HEK293 (cell line): ENCODE measurements around the gene TNFAIP8L3.

ENCODE experiments used
- CTCF ChIA-PET: fragments of 350-600 bp; formaldehyde crosslinking; extraction: SDS; loops from one replicate; lab custom pipeline; 2021; ENCODE audit warnings: antibody characterized with exemption; lab: Yijun Ruan, JAX
- POLR2A ChIA-PET: fragments of 300-600 bp; formaldehyde crosslinking; extraction: SDS; loops from one replicate; lab custom pipeline; 2020; ENCODE audit warnings: antibody characterized with exemption, inconsistent platforms; lab: Yijun Ruan, JAX
- H3K27ac ChIP-seq: fragments of 200-500 bp; sonication (Bioruptor generic); 2 replicates; pipeline ENCODE4 v1.5.1; 2014; ENCODE audit warnings: low read depth, low read length, control low read depth, inconsistent platforms; ENCODE audit errors: extremely low read depth
- H3K36me3 ChIP-seq, 2 experiments: fragments of 200-500 bp in 1 of 2; sonication (Bioruptor generic) in 1 of 2; 1 replicate in 1 of 2; 2 replicates in 1 of 2; pipeline ENCODE4 v1.5.1; 2014 to 2017; ENCODE audit warnings: inconsistent platforms in 2 of 2, low read length in 2 of 2; ENCODE audit not compliant: control insufficient read depth in 2 of 2, insufficient read depth in 1 of 2
- H3K4me1 ChIP-seq: fragments of 200-500 bp; sonication (Bioruptor generic); 2 replicates; pipeline ENCODE4 v1.5.1; 2014; ENCODE audit warnings: mild to moderate bottlenecking, low read length, inconsistent platforms; ENCODE audit not compliant: control insufficient read depth, insufficient read depth
- H3K4me3 ChIP-seq: 2 replicates; pipeline ENCODE4 v1.5.1; 2011; ENCODE audit warnings: low read depth, mild to moderate bottlenecking, control low read depth, low read length, moderate library complexity
- H3K9me3 ChIP-seq: fragments of 200-500 bp; sonication (Bioruptor generic); 2 replicates; pipeline ENCODE4 v1.5.1; 2014; ENCODE audit warnings: low read depth, low read length, inconsistent platforms; ENCODE audit not compliant: control insufficient read depth, insufficient read depth
- AEBP2 ChIP-seq: fragments of 450-650 bp; formaldehyde crosslinking; IDR thresholded peaks from 2 replicates; pipeline ENCODE4 v1.5.1; 2016; ENCODE audit warnings: missing biosample characterization, missing genetic modification characterization, borderline replicate concordance
- GLI2 ChIP-seq: fragments of 450-650 bp; formaldehyde crosslinking; IDR thresholded peaks from 2 replicates; pipeline ENCODE4; 2017; ENCODE audit warnings: missing biosample characterization, missing genetic modification characterization, low read depth, borderline replicate concordance
- INSM2 ChIP-seq: fragments of 450-650 bp; formaldehyde crosslinking; IDR thresholded peaks from 2 replicates; pipeline ENCODE4 v1.5.1; 2016; ENCODE audit warnings: missing biosample characterization, missing genetic modification characterization
- PRDM1 ChIP-seq: fragments of 450-650 bp; formaldehyde crosslinking; IDR thresholded peaks from 2 replicates; pipeline ENCODE4; 2016; ENCODE audit warnings: missing biosample characterization, missing genetic modification characterization
- TCF7L2 ChIP-seq: IDR thresholded peaks from 2 replicates; pipeline ENCODE4 v1.6.1; 2011; ENCODE audit warnings: low read depth, mild to moderate bottlenecking, inconsistent platforms, low read length, moderate library complexity, borderline replicate concordance
- ZFHX2 ChIP-seq: fragments of 450-650 bp; formaldehyde crosslinking; conservative IDR thresholded peaks from 2 replicates; pipeline ENCODE4 v1.5.1; 2016; ENCODE audit warnings: missing biosample characterization, missing genetic modification characterization
- ZFP41 ChIP-seq: fragments of 450-650 bp; formaldehyde crosslinking; IDR thresholded peaks from 2 replicates; pipeline ENCODE4 v1.5.1; 2016; ENCODE audit warnings: missing biosample characterization, missing genetic modification characterization, borderline replicate concordance
- ZNF2 ChIP-seq: fragments of 450-650 bp; formaldehyde crosslinking; IDR thresholded peaks from 2 replicates; pipeline ENCODE4 v1.5.1; 2016; ENCODE audit warnings: missing biosample characterization, missing genetic modification characterization
- ZNF211 ChIP-seq: fragments of 450-650 bp; formaldehyde crosslinking; IDR thresholded peaks from 2 replicates; pipeline ENCODE4 v1.5.1; 2016; ENCODE audit warnings: low read depth, missing biosample characterization, missing genetic modification characterization
- ZNF354C ChIP-seq: fragments of 450-650 bp; formaldehyde crosslinking; IDR thresholded peaks from 2 replicates; pipeline ENCODE4 v1.5.1; 2016; ENCODE audit warnings: missing biosample characterization, missing genetic modification characterization, low read depth, borderline replicate concordance
- ZNF366 ChIP-seq: fragments of 450-650 bp; formaldehyde crosslinking; conservative IDR thresholded peaks from 2 replicates; pipeline ENCODE4 v1.5.1; 2016; ENCODE audit warnings: missing biosample characterization, missing genetic modification characterization
- ZNF398 ChIP-seq: fragments of 450-650 bp; formaldehyde crosslinking; IDR thresholded peaks from 2 replicates; pipeline ENCODE4 v1.5.1; 2017; ENCODE audit warnings: missing biosample characterization, missing genetic modification characterization
- ZNF404 ChIP-seq: fragments of 450-650 bp; formaldehyde crosslinking; IDR thresholded peaks from 2 replicates; pipeline ENCODE4 v1.5.1; 2017; ENCODE audit warnings: missing biosample characterization, missing genetic modification characterization
- ZNF473 ChIP-seq: fragments of 450-650 bp; formaldehyde crosslinking; IDR thresholded peaks from 2 replicates; pipeline ENCODE4 v1.5.1; 2017; ENCODE audit warnings: missing biosample characterization, missing genetic modification characterization
- ZNF510 ChIP-seq: fragments of 450-650 bp; formaldehyde crosslinking; IDR thresholded peaks from 2 replicates; pipeline ENCODE4 v1.5.1; 2018; ENCODE audit warnings: mild to moderate bottlenecking, missing genetic modification characterization, missing biosample characterization; ENCODE audit not compliant: insufficient replicate concordance
- ZNF558 ChIP-seq: fragments of 450-650 bp; formaldehyde crosslinking; IDR thresholded peaks from 2 replicates; pipeline ENCODE4 v1.5.1; 2016; ENCODE audit warnings: missing biosample characterization, missing genetic modification characterization
- ZNF610 ChIP-seq: fragments of 450-650 bp; formaldehyde crosslinking; IDR thresholded peaks from 2 replicates; pipeline ENCODE4 v1.5.1; 2016; ENCODE audit warnings: missing biosample characterization, missing genetic modification characterization, borderline replicate concordance
- ZNF704 ChIP-seq: fragments of 450-650 bp; formaldehyde crosslinking; IDR thresholded peaks from 2 replicates; pipeline ENCODE4 v1.5.1; 2016; ENCODE audit warnings: missing biosample characterization, missing genetic modification characterization
- ZSCAN16 ChIP-seq: fragments of 450-650 bp; formaldehyde crosslinking; IDR thresholded peaks from 2 replicates; pipeline ENCODE4 v1.5.1; 2016; ENCODE audit warnings: missing biosample characterization, missing genetic modification characterization
- TF ChIP-seq, protein P1 (sequence below): fragments of 450-650 bp; formaldehyde crosslinking; IDR thresholded peaks from 2 replicates; pipeline ENCODE4 v1.5.1; 2016; ENCODE audit warnings: missing biosample characterization, missing genetic modification characterization, low read depth
- TF ChIP-seq, protein P2 (sequence below): fragments of 450-650 bp; formaldehyde crosslinking; IDR thresholded peaks from 2 replicates; pipeline ENCODE4 v1.5.1; 2016; ENCODE audit warnings: missing biosample characterization, missing genetic modification characterization
- TF ChIP-seq, protein P3 (sequence below): fragments of 450-650 bp; formaldehyde crosslinking; IDR thresholded peaks from 2 replicates; pipeline ENCODE4 v1.5.1; 2017; ENCODE audit warnings: missing biosample characterization, missing genetic modification characterization

Gene TNFAIP8L3

GRCh38 chr15:51082246-51082645 is 12.5 kb downstream of the TNFAIP8L3 start (continued):
- no peak for TF ChIP-seq AEBP2 (tag by site-specific recombination)
- TF ChIP-seq ZSCAN16 (tag by site-specific recombination) = no peak
- TF ChIP-seq ZNF398 (tag by site-specific recombination) = no peak
- no peak for TF ChIP-seq ZNF2 (tag by site-specific recombination)
- TF ChIP-seq, protein P1, sequence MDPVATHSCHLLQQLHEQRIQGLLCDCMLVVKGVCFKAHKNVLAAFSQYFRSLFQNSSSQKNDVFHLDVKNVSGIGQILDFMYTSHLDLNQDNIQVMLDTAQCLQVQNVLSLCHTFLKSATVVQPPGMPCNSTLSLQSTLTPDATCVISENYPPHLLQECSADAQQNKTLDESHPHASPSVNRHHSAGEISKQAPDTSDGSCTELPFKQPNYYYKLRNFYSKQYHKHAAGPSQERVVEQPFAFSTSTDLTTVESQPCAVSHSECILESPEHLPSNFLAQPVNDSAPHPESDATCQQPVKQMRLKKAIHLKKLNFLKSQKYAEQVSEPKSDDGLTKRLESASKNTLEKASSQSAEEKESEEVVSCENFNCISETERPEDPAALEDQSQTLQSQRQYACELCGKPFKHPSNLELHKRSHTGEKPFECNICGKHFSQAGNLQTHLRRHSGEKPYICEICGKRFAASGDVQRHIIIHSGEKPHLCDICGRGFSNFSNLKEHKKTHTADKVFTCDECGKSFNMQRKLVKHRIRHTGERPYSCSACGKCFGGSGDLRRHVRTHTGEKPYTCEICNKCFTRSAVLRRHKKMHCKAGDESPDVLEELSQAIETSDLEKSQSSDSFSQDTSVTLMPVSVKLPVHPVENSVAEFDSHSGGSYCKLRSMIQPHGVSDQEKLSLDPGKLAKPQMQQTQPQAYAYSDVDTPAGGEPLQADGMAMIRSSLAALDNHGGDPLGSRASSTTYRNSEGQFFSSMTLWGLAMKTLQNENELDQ (tag by site-specific recombination) = no peak
- TF ChIP-seq GLI2 (tag by site-specific recombination) = no peak
- TF ChIP-seq ZNF354C (tag by site-specific recombination) = no peak

DNA sequence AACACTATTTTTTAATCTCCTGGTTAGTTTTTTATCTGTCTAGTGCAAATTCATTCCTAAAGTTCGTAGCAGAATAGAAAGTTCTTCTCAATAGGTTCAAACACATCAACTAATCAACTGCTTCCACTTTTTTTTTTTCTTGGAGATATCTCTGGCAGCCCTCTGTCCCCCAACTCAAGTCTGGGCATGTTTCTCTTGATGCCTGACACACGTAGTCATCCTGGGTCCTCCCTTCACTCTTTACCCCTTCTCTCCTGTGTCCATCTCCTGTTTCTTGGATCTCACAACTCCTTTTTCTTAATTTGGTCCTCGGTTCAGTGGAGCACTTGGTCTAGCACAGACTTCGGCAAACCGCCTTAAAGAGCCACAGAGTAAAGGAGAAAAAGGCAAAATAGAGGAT is 14.4 kb downstream of the TNFAIP8L3 start:
- Histone ChIP-seq H3K4me1 (no peaks in the 10 kb centered on the region), H3K36me3 (no peaks in the 10 kb centered on the region), H3K9me3 (no peaks in the 10 kb centered on the region), H3K27ac (no peak overlapping the region), H3K4me3 (no peak overlapping the region)
- ChIA-PET POLR2A (no interaction called here), CTCF (no interaction called here)
- TF ChIP-seq, protein P2, sequence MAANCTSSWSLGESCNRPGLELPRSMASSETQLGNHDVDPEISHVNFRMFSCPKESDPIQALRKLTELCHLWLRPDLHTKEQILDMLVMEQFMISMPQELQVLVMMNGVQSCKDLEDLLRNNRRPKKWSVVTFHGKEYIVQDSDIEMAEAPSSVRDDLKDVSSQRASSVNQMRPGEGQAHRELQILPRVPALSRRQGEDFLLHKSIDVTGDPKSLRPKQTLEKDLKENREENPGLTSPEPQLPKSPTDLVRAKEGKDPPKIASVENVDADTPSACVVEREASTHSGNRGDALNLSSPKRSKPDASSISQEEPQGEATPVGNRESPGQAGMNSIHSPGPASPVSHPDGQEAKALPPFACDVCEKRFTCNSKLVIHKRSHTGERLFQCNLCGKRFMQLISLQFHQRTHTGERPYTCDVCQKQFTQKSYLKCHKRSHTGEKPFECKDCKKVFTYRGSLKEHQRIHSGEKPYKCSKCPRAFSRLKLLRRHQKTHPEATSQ (tag by site-specific recombination) = no peak
- TF ChIP-seq ZNF473 (tag by site-specific recombination) = no peak
- no peak for TF ChIP-seq ZNF610
- no peak for TF ChIP-seq PRDM1 (tag by site-specific recombination)
- no peak for TF ChIP-seq ZNF211
- TF ChIP-seq, protein P1 (tag by site-specific recombination) = no peak
- no peak for TF ChIP-seq ZNF558 (tag by site-specific recombination)
- TF ChIP-seq GLI2 (tag by site-specific recombination) = no peak
- TF ChIP-seq ZNF366 (tag by site-specific recombination) = no peak
- no peak for TF ChIP-seq ZFHX2 (tag by site-specific recombination)
- TF ChIP-seq ZFP41 (tag by site-specific recombination) = no peak
- no peak for TF ChIP-seq INSM2 (tag by site-specific recombination)
- TF ChIP-seq ZNF704 (tag by site-specific recombination) = no peak
- TF ChIP-seq TCF7L2 = no peak
- no peak for TF ChIP-seq ZNF404 (tag by site-specific recombination)
- TF ChIP-seq, protein P3, sequence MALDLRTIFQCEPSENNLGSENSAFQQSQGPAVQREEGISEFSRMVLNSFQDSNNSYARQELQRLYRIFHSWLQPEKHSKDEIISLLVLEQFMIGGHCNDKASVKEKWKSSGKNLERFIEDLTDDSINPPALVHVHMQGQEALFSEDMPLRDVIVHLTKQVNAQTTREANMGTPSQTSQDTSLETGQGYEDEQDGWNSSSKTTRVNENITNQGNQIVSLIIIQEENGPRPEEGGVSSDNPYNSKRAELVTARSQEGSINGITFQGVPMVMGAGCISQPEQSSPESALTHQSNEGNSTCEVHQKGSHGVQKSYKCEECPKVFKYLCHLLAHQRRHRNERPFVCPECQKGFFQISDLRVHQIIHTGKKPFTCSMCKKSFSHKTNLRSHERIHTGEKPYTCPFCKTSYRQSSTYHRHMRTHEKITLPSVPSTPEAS (tag by site-specific recombination) = no peak
- no peak for TF ChIP-seq ZNF510 (tag by site-specific recombination)
